Kasumi-1 (cell line): Measurements from ENCODE around the gene YPEL1.
"Not testable (repeated sequence)": the region's sequence is repeated elsewhere in the genome, so short reads cannot be mapped to it uniquely, and the experiment has no call there.

Experiments used
- DNase-seq, 2 experiments: peaks; one replicate each; lab custom pipeline; 2025; lab: John Stamatoyannopoulos, UW

Gene YPEL1

DNA sequence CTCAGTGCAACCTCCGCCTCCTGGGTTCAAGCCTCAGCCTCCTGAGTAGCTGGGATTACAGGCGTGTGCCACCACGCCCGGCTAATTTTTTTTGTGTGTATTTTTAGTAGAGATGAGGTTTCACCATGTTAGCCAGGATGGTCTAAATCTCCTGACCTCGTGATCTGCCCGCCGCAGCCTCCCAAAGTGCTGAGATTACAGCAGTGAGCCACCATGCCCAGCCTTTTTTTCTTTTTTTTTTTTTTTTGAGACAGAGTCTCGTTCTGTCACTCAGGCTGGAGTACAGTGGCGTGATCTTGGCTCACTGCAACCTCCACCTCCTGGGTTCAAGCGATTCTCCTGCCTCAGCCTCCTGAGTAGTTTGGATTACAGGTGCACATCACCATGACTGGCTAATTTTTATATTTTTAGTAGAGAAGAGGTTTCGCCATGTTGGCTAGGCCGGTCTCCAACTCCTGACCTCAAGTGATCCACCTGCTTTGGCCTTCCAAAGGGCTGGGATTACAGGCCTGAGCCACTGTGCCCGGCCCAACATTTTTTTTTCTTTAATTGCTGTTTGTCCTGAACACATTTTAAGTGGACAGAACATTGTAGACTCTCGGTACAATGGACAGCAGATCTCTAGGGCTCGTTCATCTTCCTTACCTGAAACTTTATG lies 14.3 kb downstream of the YPEL1 start:
- not testable (repeated sequence) for DNase-seq

- not testable (repeated sequence) for DNase-seq
These were observed 15.3 kb downstream of the YPEL1 start for GRCh38 chr22:21720191-21720859.

DNA sequence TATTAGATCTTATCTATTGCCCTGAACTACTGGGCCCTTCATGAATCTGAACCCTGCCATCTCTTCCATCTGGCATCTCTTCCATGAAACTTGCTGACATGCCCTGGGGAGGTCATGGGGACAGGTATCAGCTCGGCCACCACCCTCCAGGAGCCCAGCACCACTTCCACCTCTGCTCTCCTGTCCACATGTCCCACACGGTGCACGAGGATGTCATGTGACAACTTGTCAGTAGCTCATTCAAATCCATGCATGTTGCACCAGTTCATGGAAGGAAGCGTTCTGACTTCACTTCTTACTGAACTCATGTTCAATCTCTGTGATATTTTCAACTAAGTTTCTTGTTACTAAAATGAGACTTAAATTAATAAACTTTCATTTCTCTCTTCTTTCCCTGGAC lies 16.6 kb downstream of the YPEL1 start:
- DNase-seq, result no peak

DNA sequence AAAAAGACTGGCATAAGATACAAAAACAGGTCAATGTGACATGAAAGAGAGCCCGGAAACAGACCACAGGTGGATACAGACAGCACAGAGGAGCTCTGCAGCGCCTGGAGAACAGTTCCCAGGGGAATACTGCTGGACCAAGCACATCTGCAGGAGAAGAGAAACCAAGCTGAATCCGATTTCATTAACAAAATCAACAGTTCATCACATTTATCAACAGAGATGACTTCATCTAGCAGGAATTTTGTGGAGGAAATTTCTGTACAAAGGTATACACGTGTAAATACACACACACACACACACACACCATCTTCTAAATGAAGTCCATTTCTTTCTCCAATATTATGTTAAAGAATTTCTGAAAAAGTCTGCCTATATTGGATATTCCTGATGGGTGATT lies 17.1 kb downstream of the YPEL1 start:
- no peak for DNase-seq

- not testable (repeated sequence) for DNase-seq
These were observed 19.0 kb downstream of the YPEL1 start for GRCh38 chr22:21716395-21717122.

DNA sequence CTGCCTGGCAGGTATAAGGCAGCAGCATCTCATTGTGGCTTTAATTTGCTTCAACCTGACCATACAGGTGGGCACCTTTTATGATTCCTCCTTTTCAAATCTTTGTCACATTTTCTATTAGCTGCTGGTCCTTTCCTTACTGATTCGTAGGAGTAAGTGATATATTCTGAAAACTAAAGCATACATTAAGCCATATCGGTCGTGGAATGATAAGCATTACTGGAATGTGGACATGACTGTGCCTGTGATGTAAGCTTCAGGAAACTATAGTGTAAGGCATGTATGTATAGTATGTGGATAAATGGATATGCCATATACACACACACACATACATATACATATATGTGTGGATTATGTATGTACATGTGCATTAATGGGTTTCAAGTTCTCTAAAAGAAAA lies 20.8 kb downstream of the YPEL1 start:
- no peak for DNase-seq

GRCh38 chr22:21714059-21714770 lies 21.4 kb downstream of the YPEL1 start:
- DNase-seq, result no peak

DNA sequence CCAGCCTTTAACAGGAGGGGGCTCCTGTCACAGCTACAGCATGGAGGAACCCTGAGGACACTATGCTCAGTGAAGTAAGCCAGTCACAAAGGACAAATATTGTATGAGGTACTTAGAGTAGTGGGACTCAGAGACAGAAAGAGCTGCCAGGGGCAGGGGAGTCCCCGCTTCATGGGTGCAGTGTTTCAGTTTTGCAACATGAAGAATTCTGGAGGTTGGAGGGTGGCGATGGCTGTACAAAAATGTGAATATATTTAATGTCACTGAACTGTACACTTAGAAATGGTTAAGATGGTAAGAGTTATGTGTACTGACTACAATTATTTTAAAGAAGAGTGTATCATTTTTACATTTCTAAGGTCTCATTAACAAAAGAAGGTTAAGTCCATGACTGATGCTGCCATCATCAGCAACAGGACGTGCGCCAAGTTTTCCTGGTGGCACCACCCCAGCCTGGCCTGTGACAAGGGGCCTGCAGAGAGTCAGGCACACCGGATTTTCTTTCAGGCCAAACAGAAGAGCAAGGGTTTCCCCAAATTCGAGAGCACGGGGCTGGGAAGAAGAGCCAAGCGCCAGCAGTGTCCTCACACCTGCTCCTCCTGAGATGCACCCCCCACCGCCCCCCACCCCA lies 22.1 kb downstream of the YPEL1 start:
- no peak for DNase-seq

DNA sequence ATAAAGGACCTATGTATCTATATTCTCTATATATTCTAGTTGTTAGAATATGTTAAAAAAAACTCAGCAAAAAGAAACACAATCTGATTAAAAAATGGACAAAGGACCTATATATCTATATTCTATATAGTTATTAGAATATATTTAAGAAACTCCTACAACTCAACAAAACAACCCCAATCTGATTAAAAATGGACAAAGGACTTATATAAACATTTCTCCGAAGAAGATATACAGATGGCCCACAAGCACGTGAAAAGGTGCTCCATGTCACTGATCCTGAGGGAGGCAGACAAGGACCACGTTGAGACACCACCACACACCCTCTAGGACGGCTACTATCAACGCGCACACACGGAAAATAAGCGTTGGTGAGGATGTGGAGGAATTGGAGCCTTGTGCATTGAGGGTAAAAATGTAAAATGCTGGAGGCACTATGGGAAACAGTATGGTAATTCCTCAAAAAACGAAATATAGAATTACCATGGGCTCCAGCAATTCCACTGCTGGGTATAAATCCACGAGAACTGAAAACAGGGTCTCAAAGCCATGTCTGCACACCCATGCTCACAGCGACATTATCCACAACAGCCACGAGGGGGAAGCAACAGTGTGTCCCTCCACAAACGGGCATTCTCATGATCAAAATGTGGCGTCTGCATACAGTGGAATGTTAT lies 22.7 kb downstream of the YPEL1 start:
- DNase-seq, result peak; percentile 85 to 90

GRCh38 chr22:21711851-21712250 lies 23.7 kb downstream of the YPEL1 start:
- DNase-seq, result no peak

DNA sequence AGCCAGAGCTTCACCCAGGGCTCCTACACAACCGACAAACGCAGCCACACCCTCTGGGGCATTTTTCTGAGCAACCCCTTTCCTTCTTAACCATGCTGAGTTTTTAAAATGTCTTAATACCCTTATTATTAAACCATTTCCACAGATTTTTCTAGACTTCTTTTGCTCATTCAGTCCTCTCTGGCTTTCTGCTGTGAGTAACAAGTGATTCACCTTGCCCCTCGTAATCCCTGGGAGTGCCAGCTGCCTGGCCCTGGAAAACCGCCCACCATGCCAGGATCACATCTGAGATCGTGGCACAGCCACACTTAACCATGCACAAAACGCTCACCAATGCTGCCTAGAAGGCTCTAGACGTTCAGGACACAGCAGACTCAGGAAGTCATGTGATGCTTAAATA lies 25.4 kb downstream of the YPEL1 start:
- no peak for DNase-seq

DNA sequence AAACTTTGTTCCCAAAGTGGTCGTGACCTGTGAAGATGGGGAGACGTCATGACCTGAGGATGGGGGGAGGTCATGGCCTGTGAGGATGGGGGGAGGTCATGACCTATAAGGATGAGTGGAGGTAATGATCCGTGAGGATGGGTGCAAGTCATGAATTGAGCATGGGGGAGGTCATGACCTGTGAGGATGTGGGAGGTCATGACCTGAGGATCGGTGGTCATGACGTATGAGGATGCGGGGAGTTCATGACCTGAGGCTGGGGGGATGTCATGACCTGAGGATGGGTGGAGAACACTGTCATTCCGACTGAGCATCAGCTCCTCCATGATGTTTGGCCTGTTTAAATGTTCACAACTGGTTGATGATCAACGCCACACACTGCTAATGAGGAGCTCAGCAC lies 25.9 kb downstream of the YPEL1 start:
- no peak for DNase-seq

GRCh38 chr22:21708960-21709359 lies 26.6 kb downstream of the YPEL1 start:
- DNase-seq, result no peak

- no peak for DNase-seq
These were observed 27.9 kb downstream of the YPEL1 start for GRCh38 chr22:21707677-21708076.

GRCh38 chr22:21703684-21704316 lies 31.8 kb downstream of the YPEL1 start:
- DNase-seq, result no peak

- DNase-seq, result no peak
These were observed 32.6 kb downstream of the YPEL1 start for GRCh38 chr22:21702700-21703683.

- no peak for DNase-seq
These were observed 33.5 kb downstream of the YPEL1 start for GRCh38 chr22:21702094-21702493.

DNA sequence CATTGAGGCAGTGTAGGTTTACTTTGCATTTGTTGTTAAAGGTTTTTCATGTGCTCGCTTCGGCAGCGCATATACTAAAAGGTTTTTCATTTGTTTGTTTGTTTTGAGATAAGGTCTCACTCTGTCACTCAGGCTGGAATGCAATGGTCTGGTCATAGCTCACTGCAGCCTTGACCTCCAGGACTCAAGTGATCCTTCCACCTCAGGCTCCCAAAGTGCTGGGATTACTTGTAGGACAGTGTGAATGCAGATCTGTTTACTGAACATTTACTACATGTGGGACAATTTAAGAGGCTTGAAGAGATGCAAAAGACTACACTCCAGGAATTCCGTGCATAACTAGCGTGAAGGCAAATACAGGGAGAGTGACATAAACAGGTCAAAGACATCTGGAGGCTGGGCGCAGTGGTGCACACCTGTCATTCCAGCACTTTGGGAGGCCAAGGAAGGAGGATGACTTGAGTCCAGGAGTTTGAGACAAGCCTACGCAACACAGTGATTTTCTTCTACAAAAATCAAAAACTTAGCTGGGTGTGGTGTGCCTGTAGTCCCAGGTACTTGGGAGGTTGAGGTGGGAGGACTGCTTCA lies 34.1 kb downstream of the YPEL1 start:
- DNase-seq, result no peak

- DNase-seq, result no peak
These were observed 34.8 kb downstream of the YPEL1 start for GRCh38 chr22:21700822-21701221.
